Heart right ventricle (tissue), 16 donors: ENCODE measurements around the gene CRYBA4. TPM values are rescaled to one million over a fixed set of nuclear protein-coding genes. Genes with fewer than 3 reads are reported as not detected.
A peak's percentile ranks its signal among the peaks of the same experiment; 100 is the strongest.

Experiments
- ATAC-seq, 8 donors: fragments of 200-7000 bp; cut with Tn5 transposase; one replicate each; pipeline ENCODE4 v1.9.1; 2020; ENCODE audit warnings: mild to moderate bottlenecking in 8 of 8, moderate library complexity in 8 of 8, moderate number of reproducible peaks in 1 of 8
- DNase-seq, 2 donors: peaks; one replicate each; pipeline ENCODE4 v3.0.0-alpha.2; 2020
- H3K27ac ChIP-seq, 10 donors: fragments of 200-600 bp; sonication (generic) in 2 of 10; one replicate each; pipeline versions ENCODE4 v1.5.0 to v1.8.0; 2020 to 2022; ENCODE audit warnings: mild to moderate bottlenecking in 3 of 10
- H3K27me3 ChIP-seq, 7 donors: fragments of 200-600 bp; one replicate each; pipeline ENCODE4 v1.8.0; 2021 to 2022; ENCODE audit warnings: mild to moderate bottlenecking in 2 of 7
- H3K36me3 ChIP-seq, 9 donors: fragments of 200-600 bp; sonication (generic) in 1 of 9; one replicate each; pipeline versions ENCODE4 v1.5.0 to v1.8.0; 2020 to 2022; ENCODE audit warnings: mild to moderate bottlenecking in 2 of 9
- H3K4me1 ChIP-seq, 9 donors: fragments of 200-600 bp; sonication (generic) in 1 of 9; one replicate each; pipeline versions ENCODE4 v1.5.0 to v1.8.0; 2020 to 2022; ENCODE audit warnings: mild to moderate bottlenecking in 4 of 9
- H3K4me3 ChIP-seq, 10 donors: fragments of 200-600 bp; sonication (generic) in 2 of 10; one replicate each; pipeline versions ENCODE4 v1.5.0 to v1.8.0; 2020 to 2022; ENCODE audit warnings: mild to moderate bottlenecking in 7 of 10, moderate library complexity in 2 of 10
- H3K9me3 ChIP-seq, 11 donors: fragments of 200-600 bp in 10 of 11; sonication (generic) in 2 of 11; one replicate each; pipeline versions ENCODE4 v1.5.0 to v1.8.0; 2013 to 2022; ENCODE audit warnings: mild to moderate bottlenecking in 2 of 11, control low read depth in 1 of 11, moderate library complexity in 1 of 11
- WGBS, 2 donors: extraction: QIAGEN DNeasy Blood & Tissue Kit; methylation state at CpG; one replicate each; pipeline ENCODE4 v1.1.7; 2013; ENCODE audit warnings: inconsistent platforms in 1 of 2; 5-methylcytosine and 5-hydroxymethylcytosine counted together
- intact Hi-C, 10 donors: fragments of 100-400 bp; cut with DNase I; formaldehyde crosslinking; loops; one replicate each; pipeline versions ENCODE4 v1.11.1 to v1.14.2; 2022
- polyA plus RNA-seq, 2 donors: library from polyadenylated mRNA; stranded (reverse); fragments of 200-250 nt; gene quantifications; one replicate each; pipeline ENCODE4 v1.2.3, GENCODE V29; 2013
- total RNA-seq, 10 donors: library from RNA; stranded (reverse); fragmentation: NEBNext Ultra II Directional in 3 of 10; extraction: Animal tissue kit (Norgen Biotek cat#: 25700) in 3 of 10; gene quantifications; one replicate each; pipeline versions ENCODE4 v1.2.1 to v1.2.4, GENCODE V29; 2021 to 2023
- TF ChIP-seq, protein P1 (sequence below), 9 donors: fragments of 200-600 bp; sonication (generic) in 2 of 9; IDR thresholded peaks; one replicate each; pipeline versions ENCODE4 v1.5.0 to v1.8.0; 2021 to 2022; ENCODE audit warnings: antibody characterized with exemption in 9 of 9, mild to moderate bottlenecking in 5 of 9, moderate library complexity in 1 of 9
- donor health status: Arrhythmogenic right ventricular cardiomyopathy.
- donor health status: ischemic (EF 13 %, LVEDD 7.1; RV severe dilation, severe dysfunction).
- donor health status: healthy with polysubstance abuse.
- donor health status: DM: no; HTN: yes; CAD: no.
- donor health status: DM: no; HTN: no; CAD: no.
- donor health status: ischemic (EF 25% LVEDD 6.9; RV normal size, moderate dysfunction).
- donor health status: ischemic (EF 25% LVEDD 5.7; RV mildly dilated, moderate dysfunction).
- donor health status: healthy.
- donor health status: DM: yes; HTN: yes; CAD: no.
- donor health status: Ischemic cardiomyopathy.
- donor health status: ischemic (EF 35%, LVEDD 5.7; RV mildly dilated, moderate dysfunction).
- donor health status: nonischemic (EF 11% LVEDD 7.7; RV severe dilation, severe dysfunction).
- donor health status: DM: yes; HTN: yes; CAD: no.
- donor health status: PGD.
- donor health status: ischemic (EF 29% LVEDD 5.4; RV normal size, mild dysfunction).
- donor health status: nonischemic (EF 23%, LVEDD 6.1; RV moderate dilation, normal function).

The CRYBA4 gene
- total and polyA plus RNA-seq, 12 donors, result 0.42 TPM; not detected in 11

DNA sequence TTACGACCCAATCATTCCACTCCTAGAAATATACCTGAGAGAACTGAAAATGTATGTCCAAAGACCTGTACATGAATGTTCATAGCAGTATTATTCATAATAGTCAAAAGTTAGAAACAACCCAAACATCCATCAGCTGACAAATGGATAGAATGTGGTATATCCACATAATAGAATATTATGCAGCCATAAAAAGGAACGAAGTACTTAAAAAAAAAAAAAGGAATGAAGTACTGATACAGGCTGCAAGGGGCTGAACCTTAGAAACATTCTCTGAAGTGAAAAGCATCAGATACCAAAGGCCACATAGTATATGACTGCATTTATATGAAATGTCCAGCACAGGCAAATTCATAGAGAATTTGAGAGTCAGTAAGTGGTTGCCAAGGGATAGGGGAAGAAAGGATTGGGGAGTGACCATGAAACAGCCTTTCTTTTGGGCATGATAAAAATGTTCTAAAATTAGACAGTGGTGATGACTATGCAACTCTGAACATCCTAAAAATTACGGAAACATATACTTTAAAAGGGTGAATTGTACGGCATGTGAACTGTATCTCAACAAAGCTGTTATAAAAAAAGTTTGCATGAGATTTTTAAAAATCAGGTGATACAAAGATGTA is 33.7 kb upstream of the CRYBA4 start:
- ATAC-seq (no peak), DNase-seq (no peak)
- WGBS, 2 donors, result 94% methylated on average over 4 of the region's 4 CpGs
- intact Hi-C loops, result loop anchor here in 8 of 10 donors (2.0 to 10.0 kb wide), 7 partner anchors 36 to 103 kb away; partner anchors contain the start of gene TFIP11 (in 5 of the 8)
- Histone ChIP-seq H3K36me3 (peaks cover 0 to 5% (median 0%) of the 10 kb centered on the region in 9 donors), H3K9me3 (peaks cover 0 to 5% (median 0%) of the 10 kb centered on the region in 11 donors), H3K27ac (peak overlapping the region in 3 of 10 donors; percentile 91 to 95 (median 91)), H3K4me1 (peaks cover 4 to 74% (median 51%) of the 10 kb centered on the region in 9 donors), H3K4me3 (peak overlapping the region in 3 of 10 donors; percentile 92 to 98 (median 97)), H3K27me3 (no peaks in the 10 kb centered on the region)
- TF ChIP-seq, protein P1, sequence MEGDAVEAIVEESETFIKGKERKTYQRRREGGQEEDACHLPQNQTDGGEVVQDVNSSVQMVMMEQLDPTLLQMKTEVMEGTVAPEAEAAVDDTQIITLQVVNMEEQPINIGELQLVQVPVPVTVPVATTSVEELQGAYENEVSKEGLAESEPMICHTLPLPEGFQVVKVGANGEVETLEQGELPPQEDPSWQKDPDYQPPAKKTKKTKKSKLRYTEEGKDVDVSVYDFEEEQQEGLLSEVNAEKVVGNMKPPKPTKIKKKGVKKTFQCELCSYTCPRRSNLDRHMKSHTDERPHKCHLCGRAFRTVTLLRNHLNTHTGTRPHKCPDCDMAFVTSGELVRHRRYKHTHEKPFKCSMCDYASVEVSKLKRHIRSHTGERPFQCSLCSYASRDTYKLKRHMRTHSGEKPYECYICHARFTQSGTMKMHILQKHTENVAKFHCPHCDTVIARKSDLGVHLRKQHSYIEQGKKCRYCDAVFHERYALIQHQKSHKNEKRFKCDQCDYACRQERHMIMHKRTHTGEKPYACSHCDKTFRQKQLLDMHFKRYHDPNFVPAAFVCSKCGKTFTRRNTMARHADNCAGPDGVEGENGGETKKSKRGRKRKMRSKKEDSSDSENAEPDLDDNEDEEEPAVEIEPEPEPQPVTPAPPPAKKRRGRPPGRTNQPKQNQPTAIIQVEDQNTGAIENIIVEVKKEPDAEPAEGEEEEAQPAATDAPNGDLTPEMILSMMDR (IDR thresholded peaks at IDR 0.05), result no peak

DNA sequence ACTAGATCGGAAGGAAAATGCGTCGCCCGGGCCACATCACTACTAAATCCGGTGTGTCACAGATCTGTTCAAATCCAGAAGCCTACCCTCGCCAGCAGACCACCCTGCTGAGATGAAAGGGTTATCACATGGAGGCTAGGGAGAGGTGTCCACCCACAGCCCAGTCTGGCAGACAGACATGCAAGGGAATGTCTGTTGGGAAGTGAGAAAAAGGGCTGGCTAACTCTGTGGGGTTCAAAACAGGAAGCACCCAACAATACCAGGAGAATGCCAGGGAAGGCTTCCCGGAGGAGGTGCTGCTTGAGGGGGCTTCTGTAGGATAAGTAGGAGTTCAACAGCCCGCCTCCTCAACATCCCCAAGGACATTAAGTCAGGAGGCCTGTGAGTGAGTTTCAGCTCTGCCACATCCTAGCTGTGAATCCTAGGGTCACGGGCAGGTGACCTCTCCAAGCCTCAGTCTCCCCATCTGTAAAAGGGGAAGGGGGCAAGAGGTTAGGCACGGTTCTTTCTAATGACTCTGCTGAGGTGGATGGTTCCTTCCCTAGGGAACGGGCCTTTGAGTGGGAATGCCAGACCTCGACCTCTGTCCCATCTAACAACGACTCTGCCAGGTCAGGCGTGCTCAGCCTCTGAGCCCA is 32.9 kb upstream of the CRYBA4 start:
- DNase-seq (no peak), ATAC-seq (no peak)
- Histone ChIP-seq H3K9me3 (peaks cover 0 to 5% (median 0%) of the 10 kb centered on the region in 11 donors), H3K36me3 (no peaks in the 10 kb centered on the region), H3K27me3 (no peaks in the 10 kb centered on the region), H3K4me3 (peak overlapping the region; percentile 69 to 98 (median 96)), H3K4me1 (peaks cover 4 to 81% (median 51%) of the 10 kb centered on the region in 9 donors), H3K27ac (peak overlapping the region in 9 of 10 donors; percentile 78 to 95 (median 88))
- intact Hi-C loops, result loop anchor here in 8 of 10 donors (2.0 to 10.0 kb wide), 7 partner anchors 37 to 104 kb away; partner anchors contain the start of gene TFIP11 (in 5 of the 8)
- 59 to 62% methylated on average over 14 of the region's 14 CpGs for WGBS, 2 donors
- TF ChIP-seq, protein P1 (IDR thresholded peaks at IDR 0.05), result no peak

DNA sequence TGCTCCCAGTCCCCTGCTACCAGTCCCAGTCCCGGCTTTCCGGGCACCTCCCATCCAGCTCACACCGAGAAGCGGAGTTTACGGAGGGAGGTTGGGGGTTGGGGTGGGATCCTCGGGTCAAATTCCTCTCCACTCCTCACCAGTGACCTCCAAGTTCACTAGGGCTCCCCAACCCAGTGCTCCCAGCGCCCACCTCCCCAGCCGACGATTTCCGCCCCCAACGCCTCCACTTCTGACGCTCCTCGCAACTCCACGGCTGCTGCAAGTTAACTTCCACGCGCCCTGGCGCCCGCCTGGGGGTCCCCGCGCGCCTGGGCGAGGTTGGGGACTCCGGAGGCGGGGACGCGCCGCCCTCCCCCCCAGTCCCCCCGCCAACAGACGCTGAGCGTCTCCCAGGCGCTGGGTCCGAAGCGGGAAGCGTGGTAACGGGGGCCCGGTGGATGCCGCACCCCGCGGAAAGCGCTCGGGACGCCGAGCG is 32.4 kb upstream of the CRYBA4 start:
- WGBS, 2 donors, result 1% methylated on average over 44 of the region's 44 CpGs
- peak overlapping the region; percentile 62 to 95 (median 88) for H3K27ac ChIP-seq
- TF ChIP-seq, protein P1 (IDR thresholded peaks at IDR 0.05), result no peak
- peaks cover 0 to 5% (median 0%) of the 10 kb centered on the region in 11 donors for H3K9me3 ChIP-seq
- DNase-seq (peak; percentile 23 to 24), ATAC-seq (peak in 7 of 8 donors; percentile 14 to 42 (median 29))
- H3K4me1 ChIP-seq, result peaks cover 4 to 85% (median 48%) of the 10 kb centered on the region in 9 donors
- H3K27me3 ChIP-seq, result no peaks in the 10 kb centered on the region
- H3K4me3 ChIP-seq, result peak overlapping the region; percentile 69 to 98 (median 96)
- no peaks in the 10 kb centered on the region for H3K36me3 ChIP-seq
- intact Hi-C loops, result loop anchor here in 8 of 10 donors (2.0 to 10.0 kb wide), 7 partner anchors 37 to 105 kb away; partner anchors contain the start of gene TFIP11 (in 5 of the 8)
